Non-pigmented ciliary epithelial cell (primary cell): Measurements from ENCODE around the gene PIK3CD.
"Not testable (repeated sequence)": the region's sequence is repeated elsewhere in the genome, so short reads cannot be mapped to it uniquely, and the experiment has no call there.

Source experiments
- DNase-seq: peaks from one replicate; pipeline ENCODE4 v3.0.0-alpha.2; 2010; ENCODE audit warnings: low read depth

The PIK3CD gene

DNA sequence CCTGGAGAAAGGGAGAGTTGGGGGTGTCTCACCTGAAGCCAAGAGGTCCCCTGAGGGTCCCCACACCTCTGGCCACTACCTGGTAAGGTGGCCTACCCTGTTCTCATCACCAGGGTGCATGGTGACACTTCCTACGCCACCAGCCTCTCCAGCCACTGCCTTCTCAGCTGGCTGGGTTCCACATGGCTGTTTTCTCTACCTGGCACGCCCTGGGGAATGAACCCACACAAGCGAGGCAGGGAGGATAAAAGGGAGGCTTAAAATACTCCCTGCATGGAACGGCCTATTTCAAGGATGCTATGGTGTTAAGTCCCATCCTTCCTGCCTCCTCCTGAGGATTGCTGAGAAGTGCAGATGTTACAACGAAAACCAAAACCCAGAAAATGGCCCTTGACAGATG is 84.7 kb downstream of the PIK3CD start:
- DNase-seq = no peak

DNA sequence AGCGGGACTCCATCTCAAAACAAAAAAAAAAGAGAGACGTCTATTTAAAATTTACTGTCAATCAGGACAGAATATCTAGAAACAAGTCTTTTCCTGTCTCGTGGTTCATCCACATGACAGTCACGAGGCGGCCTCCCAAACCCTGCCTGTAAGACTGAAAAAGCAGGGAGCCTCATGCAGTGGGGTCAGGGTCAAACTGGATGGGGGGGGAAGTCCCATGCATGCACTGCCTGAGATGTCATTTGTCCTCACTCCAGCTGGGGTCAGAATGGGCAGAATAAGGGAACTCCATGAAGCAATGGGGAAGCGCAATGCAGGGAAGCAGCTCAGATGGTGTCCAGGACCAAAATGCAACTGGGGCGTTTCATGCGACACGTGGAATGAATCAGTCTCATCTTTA is 85.5 kb downstream of the PIK3CD start:
- DNase-seq = no peak

DNA sequence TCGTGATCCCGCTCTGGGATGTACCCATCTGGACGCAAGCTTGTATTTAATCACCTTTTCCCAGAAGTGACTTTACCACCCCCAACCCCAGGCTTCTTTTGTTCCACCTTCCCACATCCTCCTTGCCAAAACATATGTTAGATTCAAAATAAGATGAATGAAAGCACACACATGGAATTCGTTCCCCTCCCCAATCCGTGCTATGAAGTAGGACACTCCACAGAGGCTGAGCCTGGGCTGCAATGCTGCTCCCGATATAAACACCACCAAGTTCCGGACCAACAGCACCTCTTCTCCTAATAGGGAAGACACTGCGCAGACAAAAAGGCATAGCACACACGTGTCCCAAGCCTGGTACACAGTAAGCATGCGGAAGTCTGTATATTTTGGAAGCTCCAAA is 86.1 kb downstream of the PIK3CD start:
- DNase-seq = no peak

DNA sequence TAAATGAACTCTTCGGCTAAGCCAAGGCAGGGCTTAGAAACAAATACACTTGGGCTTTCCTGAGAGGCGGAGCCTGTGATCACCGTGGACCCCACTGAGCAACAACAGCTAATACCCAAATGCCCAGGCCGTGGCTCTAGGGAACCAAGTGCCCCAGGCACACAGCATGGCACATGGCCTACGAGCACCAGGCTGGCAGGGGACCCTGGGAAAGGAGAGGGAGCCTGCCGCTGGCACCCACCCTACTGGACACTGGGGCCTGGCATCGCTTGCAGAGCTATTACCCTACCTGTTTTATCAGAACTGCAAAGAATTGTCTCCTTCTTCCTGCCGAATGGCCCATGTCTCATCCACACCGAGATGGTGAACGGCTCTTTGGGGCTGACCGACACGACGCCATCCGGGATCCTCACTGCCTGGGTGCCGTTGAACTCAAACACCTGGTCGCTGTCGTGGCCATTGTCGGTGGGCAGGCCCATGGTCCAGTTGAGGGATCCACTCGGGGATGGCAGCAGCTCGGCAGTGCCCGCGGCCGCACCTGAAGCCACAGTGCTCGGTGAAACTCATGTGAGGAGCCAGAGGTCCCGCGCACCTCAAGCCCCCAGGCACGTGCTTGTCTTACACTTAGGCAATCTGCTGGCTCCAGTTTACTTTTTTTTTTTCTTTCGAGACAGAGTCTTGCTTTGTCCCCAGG is 92.7 kb downstream of the PIK3CD start:
- DNase-seq = no peak

DNA sequence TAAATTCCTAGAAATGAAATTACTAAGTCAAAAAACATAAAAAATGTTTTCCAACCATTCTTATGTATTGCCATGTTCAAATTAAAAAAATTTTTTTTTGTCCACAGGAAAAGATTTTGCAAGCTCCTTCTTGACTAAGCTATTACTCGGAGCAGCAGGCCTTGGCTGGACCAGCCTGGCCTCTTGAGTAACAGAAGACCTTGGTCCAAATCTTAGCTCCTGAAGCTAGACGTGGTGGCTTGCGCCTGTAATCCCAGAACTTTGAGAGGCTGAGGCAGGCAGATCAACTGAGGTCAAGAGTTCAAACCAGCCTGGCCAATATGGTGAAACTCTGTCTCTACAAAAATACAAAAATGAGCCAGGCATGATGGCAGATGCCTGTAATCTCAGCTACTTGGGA is 94.7 kb downstream of the PIK3CD start:
- no peak for DNase-seq

DNA sequence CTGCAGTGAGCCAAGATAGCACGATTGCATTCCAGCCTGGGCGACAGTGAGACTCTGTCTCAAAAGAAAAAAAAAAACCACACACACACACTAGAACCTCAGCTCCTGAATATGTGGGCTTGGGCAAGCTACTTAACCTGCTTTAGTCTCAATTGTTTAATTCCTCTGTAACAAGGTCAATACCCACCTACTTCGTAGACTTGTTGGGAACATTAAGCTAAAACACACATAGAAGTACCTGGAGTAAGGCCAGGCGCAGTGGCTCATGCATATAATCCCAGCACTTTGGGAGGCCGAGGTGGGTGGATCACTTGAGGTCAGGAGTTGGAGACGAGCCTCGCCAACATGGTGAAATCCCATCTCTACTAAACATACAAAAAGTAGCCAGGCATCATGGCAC is 95.1 kb downstream of the PIK3CD start:
- DNase-seq = no peak

DNA sequence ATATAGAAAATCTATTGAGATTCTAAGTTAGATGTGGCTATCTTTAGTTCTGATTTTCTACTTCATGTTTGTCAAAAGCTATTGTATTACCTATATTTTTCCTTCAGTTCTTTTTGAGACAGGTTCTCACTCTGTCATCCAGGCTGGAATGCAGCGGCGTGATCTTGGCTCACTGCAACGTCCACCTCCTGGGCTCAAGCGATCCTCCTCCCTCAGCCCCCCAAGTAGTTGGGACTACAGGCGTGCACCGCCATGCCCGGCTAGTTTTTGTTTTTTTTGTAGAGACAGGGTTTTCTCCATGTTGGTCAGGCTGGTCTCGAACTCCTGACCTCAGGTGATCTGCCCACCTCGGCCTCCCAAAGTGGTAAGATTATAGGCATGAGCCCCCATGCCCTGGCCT is 96.9 kb downstream of the PIK3CD start:
- DNase-seq = not testable (repeated sequence)

DNA sequence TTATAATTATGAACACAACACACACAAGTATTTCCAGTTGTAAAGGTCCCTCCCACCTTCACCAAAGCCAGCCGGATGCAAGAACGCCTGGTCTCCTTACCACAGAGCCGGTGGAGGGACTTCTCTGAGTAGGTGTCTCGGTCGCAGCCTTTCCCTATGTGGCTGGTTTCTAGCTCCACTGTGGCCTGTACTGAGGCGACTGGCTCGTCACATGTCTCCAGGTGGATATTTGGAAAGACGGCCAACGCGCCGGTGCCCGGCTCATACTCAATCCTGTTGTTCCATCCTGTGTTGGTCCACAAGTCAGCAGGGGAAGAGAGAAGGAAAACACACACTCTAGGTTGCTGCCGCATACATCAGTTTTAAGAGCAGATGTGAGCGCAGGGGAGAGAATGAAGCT is 97.8 kb downstream of the PIK3CD start:
- DNase-seq = no peak

DNA sequence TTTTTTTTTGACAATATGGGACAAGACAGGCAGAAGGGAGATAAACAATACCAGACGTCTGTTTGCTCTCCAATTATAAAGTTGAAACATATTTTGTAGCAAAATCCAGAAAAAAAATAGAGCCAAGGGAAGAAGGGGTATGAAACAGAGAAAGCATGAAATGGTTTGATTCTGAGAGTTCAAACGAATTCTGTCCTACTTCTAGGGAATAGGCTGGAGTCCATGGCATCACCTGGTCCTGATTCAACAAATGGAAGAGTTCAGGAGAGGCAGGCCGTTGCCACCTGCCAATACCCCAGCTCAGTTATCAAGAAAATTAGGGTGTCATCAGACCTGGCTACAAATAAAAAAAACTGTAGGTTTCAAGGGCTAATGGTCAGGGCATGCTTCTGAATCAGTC is 100.4 kb downstream of the PIK3CD start:
- DNase-seq = no peak

DNA sequence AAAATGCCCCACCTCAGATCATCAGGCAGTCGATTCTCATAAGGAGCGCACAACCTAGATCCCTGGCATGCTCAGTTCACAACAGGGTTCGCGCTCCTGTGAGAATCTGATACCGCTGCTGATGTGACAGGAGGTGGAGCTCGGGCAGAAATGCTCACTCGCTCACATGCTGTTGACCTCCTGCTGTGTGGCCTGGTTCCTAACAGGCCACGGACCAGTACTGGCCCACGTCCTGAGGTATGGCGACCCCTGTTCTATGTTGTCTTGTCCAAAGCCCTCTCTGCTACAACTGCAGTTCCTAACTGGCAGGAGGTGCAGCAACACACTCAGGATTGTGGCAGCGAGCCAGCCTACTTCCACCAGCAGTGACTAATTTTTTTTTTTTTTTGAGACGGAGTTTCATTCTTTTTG is 101.6 kb downstream of the PIK3CD start:
- peak; percentile 51 for DNase-seq

DNA sequence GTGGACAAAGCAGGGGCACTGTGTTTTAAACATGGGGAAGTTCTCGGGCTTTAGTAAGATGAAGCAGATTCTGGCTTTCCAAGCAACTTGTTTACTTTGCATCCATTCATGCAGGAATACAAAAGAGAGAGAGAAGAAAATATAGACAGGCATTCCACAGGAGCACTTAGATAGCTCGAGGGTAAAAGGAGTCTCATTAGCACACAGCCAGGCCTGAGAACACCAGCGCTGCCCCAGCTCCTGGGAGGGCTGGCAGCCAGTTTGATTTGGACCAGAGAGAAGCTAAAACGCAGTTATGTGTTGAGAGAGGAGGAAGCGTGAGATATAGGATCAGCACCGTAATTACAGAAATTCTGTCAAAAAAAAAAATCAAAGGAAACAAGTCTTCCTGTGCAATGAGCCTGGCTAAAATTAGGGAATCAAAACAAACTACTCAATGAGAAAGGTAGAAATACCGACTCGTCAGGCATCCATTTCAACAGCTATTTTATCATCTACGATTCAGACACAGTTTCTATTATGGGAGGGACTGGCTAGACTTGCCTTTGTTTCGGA is 104.0 kb downstream of the PIK3CD start:
- no peak for DNase-seq

DNA sequence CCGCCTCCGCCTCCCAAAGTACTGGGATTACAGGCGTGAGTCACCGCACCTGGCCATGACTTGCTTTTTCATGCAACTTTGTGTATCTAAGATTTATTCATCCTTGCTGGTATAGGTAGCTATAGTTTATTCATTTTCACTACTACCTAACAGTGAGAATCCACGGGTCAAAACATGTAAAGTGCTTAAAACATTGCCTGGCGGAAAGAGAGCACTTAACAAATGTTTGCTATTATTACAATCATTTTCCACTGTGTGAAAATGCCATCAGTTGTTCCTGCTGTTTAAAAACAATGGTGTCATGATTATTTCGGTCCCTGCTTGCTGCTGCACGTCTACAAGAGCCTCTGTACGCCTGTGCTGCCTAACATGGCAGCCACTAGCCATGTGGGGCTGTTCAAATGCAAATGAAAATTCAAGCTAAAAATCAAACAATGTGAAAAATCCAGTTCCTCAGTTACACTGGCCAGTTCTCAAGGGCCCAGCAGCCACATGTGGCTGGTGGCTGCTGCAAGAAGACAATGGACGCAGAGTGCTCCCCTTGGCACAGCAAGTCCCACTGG is 107.1 kb downstream of the PIK3CD start:
- DNase-seq = no peak

DNA sequence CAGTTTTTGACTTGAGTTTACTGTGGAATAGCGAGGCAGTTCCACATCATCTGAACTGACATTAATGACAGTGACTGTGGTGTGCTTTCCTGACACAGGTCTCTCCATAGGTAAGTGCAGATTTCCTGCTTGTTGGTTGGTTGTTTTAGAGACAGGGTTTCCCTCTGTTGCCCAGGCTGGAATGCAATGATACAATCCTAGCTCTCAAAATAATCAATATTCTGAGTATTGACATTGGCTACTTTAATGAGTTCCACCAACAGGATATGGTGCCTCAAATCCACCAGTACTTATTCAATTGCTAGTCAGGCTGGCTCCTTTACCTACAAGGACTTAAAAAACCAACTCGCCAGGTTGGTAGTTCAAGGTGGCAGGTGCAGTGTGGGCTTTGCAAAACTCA is 108.4 kb downstream of the PIK3CD start:
- DNase-seq = no peak

DNA sequence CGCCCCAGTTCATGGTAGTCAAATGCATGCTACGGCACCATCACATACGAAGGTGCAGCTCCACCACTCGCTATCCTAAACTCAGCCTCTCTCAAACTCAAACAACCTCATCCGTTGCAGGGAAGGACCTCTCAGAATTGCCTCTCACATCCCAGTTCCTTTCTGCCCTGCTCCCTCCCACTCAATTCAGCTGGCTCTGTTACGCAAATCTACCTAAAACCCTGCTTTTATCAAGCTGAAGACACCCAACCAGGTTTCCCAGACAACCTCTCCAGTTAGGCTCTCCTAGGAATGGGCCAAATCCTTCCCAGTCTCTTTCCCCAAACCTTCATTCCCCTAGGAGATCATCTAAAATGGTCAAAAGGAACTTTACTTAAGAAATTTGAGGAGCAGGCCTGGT is 109.3 kb downstream of the PIK3CD start:
- no peak for DNase-seq

DNA sequence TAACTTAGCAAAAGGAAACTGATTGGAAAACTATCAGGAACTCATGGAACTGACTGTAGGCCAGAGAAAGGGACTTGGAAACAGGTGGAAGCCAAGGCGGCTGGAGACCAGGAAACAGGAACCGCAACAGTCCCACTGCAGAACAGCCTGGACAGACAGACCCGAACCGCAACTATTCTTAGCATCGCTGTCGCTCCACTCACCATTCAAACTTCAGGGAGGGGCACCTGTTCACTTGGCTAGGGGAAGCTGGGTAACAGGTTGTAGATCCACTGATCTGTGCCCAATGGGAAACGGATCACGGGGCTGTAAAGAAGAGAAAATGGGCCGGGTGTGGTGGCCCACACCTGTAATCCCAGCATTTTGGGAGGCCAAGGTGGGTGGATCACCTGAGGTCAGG is 110.3 kb downstream of the PIK3CD start:
- DNase-seq = no peak

DNA sequence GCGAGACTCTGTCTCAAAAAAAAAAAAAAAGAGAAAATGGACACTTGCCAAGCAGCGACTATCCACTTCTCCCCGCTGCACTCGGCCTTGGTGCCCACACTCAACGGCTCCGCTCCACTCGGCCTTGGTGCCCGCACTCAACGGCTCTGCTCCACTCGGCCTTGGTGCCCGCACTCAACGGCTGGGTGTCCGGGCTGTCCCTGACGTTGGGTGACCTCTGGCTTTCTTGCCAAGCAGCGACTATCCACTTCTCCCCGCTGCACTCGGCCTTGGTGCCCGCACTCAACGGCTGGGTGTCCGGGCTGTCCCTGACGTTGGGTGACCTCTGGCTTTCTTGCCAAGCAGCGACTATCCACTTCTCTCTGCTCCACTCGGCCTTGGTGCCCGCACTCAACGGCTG is 110.9 kb downstream of the PIK3CD start:
- DNase-seq = not testable (repeated sequence)

DNA sequence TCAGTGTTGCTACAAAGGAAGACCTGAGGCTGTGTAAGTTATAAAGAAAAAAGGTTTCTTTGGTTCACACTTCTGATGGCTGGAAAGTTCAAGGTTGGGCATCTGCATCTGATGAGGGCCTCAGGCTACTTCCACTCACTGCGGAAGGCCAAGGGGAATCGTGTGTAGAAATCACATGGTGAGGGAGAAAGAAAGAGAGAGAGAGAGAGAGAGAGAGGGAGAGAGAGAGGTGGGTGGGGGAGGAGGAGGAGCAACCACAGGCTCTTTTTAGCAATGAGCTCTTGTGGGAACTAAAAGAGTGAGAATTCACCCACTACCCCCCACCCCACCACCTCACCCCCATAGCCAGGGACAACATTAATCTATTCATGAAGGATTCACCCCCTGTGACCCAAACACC is 112.4 kb downstream of the PIK3CD start:
- DNase-seq = no peak

DNA sequence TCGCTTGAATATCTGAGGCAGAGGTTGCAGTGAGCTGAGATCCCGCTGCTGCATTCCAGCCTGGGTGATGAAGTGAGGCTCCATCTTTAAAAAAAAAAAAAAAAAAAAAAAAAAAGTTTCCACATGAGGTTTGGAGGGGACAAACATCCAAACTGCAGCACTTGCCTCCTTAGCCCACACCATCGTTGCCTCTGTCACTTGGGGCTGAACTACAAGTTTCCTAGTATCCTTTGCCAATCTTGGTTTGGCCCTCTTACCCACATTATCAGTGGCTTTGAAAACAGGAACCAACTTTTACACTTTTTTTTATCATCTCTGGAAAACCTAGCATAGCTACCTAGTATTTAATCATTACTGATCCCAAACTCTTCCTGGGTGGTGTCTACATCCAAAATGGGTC is 113.0 kb downstream of the PIK3CD start:
- no peak for DNase-seq

DNA sequence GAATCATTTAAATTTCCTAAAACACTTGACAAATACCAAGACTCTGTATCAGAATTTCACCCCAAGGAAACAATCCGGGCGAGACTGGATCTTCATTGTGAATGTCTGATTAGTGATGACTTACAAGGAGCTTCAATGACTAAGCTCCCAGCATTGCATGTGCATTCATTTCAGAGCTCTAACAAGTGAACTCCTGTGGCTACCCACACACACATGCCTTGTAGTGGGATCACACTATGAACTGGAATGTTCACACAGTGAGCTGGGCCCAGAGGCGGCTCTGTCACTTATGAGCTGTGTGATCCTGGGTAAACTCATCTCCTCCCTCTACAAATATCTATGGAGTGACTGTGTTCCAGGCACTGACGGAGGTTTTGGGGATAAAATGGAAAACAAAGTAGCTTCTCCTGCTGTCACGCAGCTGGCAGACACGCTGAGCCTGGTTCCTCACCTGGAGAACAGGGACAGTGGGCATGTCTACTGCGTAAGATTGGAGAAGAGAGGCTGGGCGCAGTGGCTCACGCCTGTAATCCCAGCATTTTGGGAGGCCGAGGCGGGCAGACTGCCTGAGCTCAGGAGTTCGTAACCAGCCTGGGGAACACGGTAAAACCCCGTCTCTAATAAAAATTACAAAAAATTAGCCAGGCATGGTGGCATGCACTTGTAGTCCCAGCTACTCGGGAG is 115.4 kb downstream of the PIK3CD start:
- DNase-seq = peak; percentile 100

DNA sequence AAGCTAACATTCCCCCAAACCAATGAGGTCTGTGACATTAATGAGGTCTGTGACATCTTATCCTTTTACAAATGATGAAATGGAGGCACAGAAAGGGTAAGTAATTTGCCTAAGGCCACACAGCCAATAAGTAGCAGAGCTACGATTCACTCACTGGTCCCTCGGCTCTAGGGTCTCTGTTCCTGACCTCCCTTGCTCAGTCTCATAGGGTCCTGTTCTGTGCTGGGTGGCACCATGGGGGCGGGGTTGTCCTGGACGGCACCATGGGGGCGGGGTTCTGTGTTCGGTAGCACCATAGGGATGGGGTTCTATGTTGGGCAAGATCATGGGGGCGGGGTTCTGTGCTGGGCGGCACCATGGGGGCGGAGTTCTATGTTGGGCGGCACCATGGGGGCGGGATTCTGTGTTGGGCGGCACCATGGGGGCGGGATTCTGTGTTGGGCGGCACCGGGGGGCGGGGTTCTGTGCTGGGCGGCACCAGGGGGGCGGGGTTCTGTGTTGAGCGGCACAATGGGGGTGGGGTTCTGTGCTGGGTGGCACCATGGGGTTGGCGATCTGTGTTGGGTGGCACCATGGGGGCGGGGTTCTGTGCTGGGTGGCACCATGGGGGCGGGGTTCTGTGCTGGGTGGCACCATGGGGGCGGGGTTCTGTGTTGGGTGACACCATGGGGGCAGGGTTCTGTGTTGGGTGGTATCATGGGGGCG is 116.6 kb downstream of the PIK3CD start:
- DNase-seq = no peak

DNA sequence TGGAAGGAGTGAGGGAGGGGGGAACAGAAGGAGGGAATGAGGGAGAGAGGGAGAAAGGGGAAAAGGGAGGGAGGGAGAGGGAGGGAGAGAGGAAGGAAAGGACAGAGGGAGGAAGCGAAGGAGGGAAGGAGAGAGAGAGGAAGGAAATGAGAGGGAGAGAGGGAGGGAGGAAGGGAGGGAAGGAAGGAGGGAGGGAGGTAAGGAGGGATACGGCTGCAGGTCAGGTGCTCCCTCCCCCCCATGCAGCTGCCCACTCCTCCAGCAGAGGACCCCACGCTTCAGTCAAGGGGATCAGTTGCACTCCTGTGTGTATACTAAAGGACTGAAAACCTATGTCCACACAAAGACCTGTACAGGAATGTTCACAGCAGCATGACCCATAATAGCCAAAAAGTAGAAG is 117.5 kb downstream of the PIK3CD start:
- DNase-seq = no peak

DNA sequence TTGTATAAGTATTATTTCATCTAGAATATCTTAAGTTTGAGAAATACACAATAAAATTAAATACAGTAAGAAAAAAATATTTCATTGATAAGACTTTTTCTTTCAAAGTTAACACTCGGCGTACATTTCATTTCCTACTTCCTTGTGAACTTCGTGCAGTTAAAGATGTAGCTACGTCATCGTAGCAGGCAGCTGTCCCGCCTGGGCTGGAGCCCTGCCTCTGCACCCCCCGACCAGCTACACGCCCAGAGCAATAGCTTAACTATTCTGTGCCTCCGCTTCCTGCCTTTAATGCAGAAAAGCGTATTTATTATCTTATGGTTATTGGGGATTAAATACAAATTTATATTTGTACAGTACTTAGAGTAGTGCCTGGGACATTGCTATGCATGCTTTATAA is 118.8 kb downstream of the PIK3CD start:
- DNase-seq = no peak
